ENCODE results near the gene UBE2H.

Gene UBE2H

GRCh38 chr7:129943352-129943751 lies 9.4 kb downstream of the UBE2H start:
- Histone ChIP-seq H2AFZ (ENCODE audit: low read depth, low read length, severe bottlenecking) (no peak overlapping the region), H3K9me2 (replicated peaks; ENCODE audit: insufficient read depth, low read length) (no peaks in the 10 kb centered on the region), H3F3A (ENCODE audit: insufficient read depth) (no peaks in the 10 kb centered on the region), H3K36me3 (ENCODE audit: low read length) (no peaks in the 10 kb centered on the region), H3K9me3 (ENCODE audit: insufficient read depth, low read length) (no peaks in the 10 kb centered on the region), H3K79me2 (ENCODE audit: insufficient read depth, low read length) (peaks cover 60% of the 10 kb centered on the region), H4K20me1 (ENCODE audit: low read depth, low read length) (no peaks in the 10 kb centered on the region; the same call in 1 of the 2 replicates), H3K9ac (ENCODE audit: low read length) (no peak overlapping the region), H3K4me3 (ENCODE audit: insufficient read depth, low read length, poor library complexity, severe bottlenecking) (no peak overlapping the region), H3K27me3 (ENCODE audit: low read length) (no peaks in the 10 kb centered on the region), H3K27ac (ENCODE audit: low read depth, low read length) (no peak overlapping the region), H3K4me2 (ENCODE audit: low read depth, low read length, poor library complexity, severe bottlenecking) (no peak overlapping the region)
- TF ChIP-seq CTCF (IDR thresholded peaks at IDR 0.05; ENCODE audit: insufficient read depth, low read length, poor library complexity, severe bottlenecking): no peak
- TF ChIP-seq EZH2phosphoT487 (conservative IDR thresholded peaks at IDR 0.05; ENCODE audit: low read length): no peak

GRCh38 chr7:129940329-129940728 lies 12.4 kb downstream of the UBE2H start:
- peaks cover 39% of the 10 kb centered on the region for H3K79me2 ChIP-seq (ENCODE audit: insufficient read depth, low read length)
- no peaks in the 10 kb centered on the region for H3K27me3 ChIP-seq (ENCODE audit: low read length)
- no peak overlapping the region for H3K27ac ChIP-seq (ENCODE audit: low read depth, low read length)
- H2AFZ ChIP-seq (ENCODE audit: low read depth, low read length, severe bottlenecking): no peak overlapping the region
- no peaks in the 10 kb centered on the region for H3F3A ChIP-seq (ENCODE audit: insufficient read depth)
- H3K9me2 ChIP-seq (replicated peaks; ENCODE audit: insufficient read depth, low read length): no peaks in the 10 kb centered on the region
- no peak overlapping the region for H3K4me2 ChIP-seq (ENCODE audit: low read depth, low read length, poor library complexity, severe bottlenecking)
- TF ChIP-seq EZH2phosphoT487 (conservative IDR thresholded peaks at IDR 0.05; ENCODE audit: low read length) (no peak), CTCF (IDR thresholded peaks at IDR 0.05; ENCODE audit: insufficient read depth, low read length, poor library complexity, severe bottlenecking) (no peak)
- H4K20me1 ChIP-seq (ENCODE audit: low read depth, low read length): no peaks in the 10 kb centered on the region
- H3K9ac ChIP-seq (ENCODE audit: low read length): no peak overlapping the region
- H3K4me3 ChIP-seq (ENCODE audit: insufficient read depth, low read length, poor library complexity, severe bottlenecking): no peak overlapping the region
- no peaks in the 10 kb centered on the region for H3K9me3 ChIP-seq (ENCODE audit: insufficient read depth, low read length)
- no peaks in the 10 kb centered on the region for H3K36me3 ChIP-seq (ENCODE audit: low read length)

- H3K9me2 ChIP-seq (replicated peaks; ENCODE audit: insufficient read depth, low read length): no peaks in the 10 kb centered on the region
- H3K4me3 ChIP-seq (ENCODE audit: insufficient read depth, low read length, poor library complexity, severe bottlenecking): no peak overlapping the region
- H2AFZ ChIP-seq (ENCODE audit: low read depth, low read length, severe bottlenecking): no peak overlapping the region
- TF ChIP-seq CTCF (IDR thresholded peaks at IDR 0.05; ENCODE audit: insufficient read depth, low read length, poor library complexity, severe bottlenecking) (no peak), EZH2phosphoT487 (conservative IDR thresholded peaks at IDR 0.05; ENCODE audit: low read length) (no peak)
- no peak overlapping the region for H3K4me2 ChIP-seq (ENCODE audit: low read depth, low read length, poor library complexity, severe bottlenecking)
- H3K36me3 ChIP-seq (ENCODE audit: low read length): no peaks in the 10 kb centered on the region
- no peak overlapping the region for H3K9ac ChIP-seq (ENCODE audit: low read length)
- no peaks in the 10 kb centered on the region for H3F3A ChIP-seq (ENCODE audit: insufficient read depth)
- H3K79me2 ChIP-seq (ENCODE audit: insufficient read depth, low read length): peaks cover 35% of the 10 kb centered on the region
- H3K27ac ChIP-seq (ENCODE audit: low read depth, low read length): no peak overlapping the region
- no peaks in the 10 kb centered on the region for H3K27me3 ChIP-seq (ENCODE audit: low read length)
- H3K9me3 ChIP-seq (ENCODE audit: insufficient read depth, low read length): no peaks in the 10 kb centered on the region
- H4K20me1 ChIP-seq (ENCODE audit: low read depth, low read length): no peaks in the 10 kb centered on the region
Measured at GRCh38 chr7:129939881-129940280, 12.9 kb downstream of the UBE2H start.
